Cardiac fibroblast (primary cell): ENCODE data around the gene GPR25.
A peak's percentile ranks its signal among the peaks of the same experiment; 100 is the strongest.

Source experiments
- DNase-seq, 2 donors: peaks; one replicate each; pipeline versions ENCODE4 v3.0.0 to v3.0.0-alpha.2; 2010; ENCODE audit warnings: low read depth in 2 of 2
- H3K4me3 ChIP-seq, 2 donors: replicated peaks in 1 of 2; 1 replicate in 1 of 2; 2 replicates in 1 of 2; pipeline ENCODE4 v1.5.1; 2011; ENCODE audit warnings: low read depth in 2 of 2, low read length in 2 of 2, mild to moderate bottlenecking in 2 of 2, moderate library complexity in 1 of 2
- CTCF ChIP-seq: IDR thresholded peaks from one replicate; pipeline ENCODE4 v1.5.1; 2011; ENCODE audit warnings: low read depth, mild to moderate bottlenecking, low read length, inconsistent platforms

The GPR25 gene

GRCh38 chr1:200923601-200924000, 50.8 kb downstream of the GPR25 start:
- no peak for TF ChIP-seq CTCF
- peak in 1 of 2 donors; percentile 25 for DNase-seq
- no peak overlapping the region for H3K4me3 ChIP-seq
